LNCAP (cell line): ENCODE results near the gene API5.

ENCODE experiments used
- CTCF ChIP-seq: fragments of 450-650 bp; IDR thresholded peaks from 2 replicates; pipeline ENCODE4 v1.5.1; 2017; ENCODE audit warnings: mild to moderate bottlenecking

The API5 gene

GRCh38 chr11:43328482-43328881 is 16.7 kb downstream of the API5 start:
- no peak for TF ChIP-seq CTCF

- no peak for TF ChIP-seq CTCF
Observed at GRCh38 chr11:43341159-43341558, 29.4 kb downstream of the API5 start.

GRCh38 chr11:43354311-43354710 is 42.5 kb downstream of the API5 start:
- no peak for TF ChIP-seq CTCF

GRCh38 chr11:43356336-43356735 is 44.5 kb downstream of the API5 start:
- TF ChIP-seq CTCF = no peak

- no peak for TF ChIP-seq CTCF
Observed at GRCh38 chr11:43358279-43358800, 46.5 kb downstream of the API5 start.

- TF ChIP-seq CTCF = no peak
Observed at GRCh38 chr11:43358801-43359421, 47.1 kb downstream of the API5 start, which contains the start of gene TTC17. Gene TTC17, plus strand, starts transcription at chr11:43358920. Its CDS starts 35 bp downstream, at chr11:43358955.

- no peak for TF ChIP-seq CTCF
Observed at GRCh38 chr11:43359422-43359818, 47.6 kb downstream of the API5 start.
